HepG2 (cell line): ENCODE results near the gene ASCC2. TPM values are rescaled to one million over a fixed set of nuclear protein-coding genes. Genes with fewer than 3 reads are reported as not detected.

Source experiments
- FLYWCH1 ChIP-seq: sonication (generic); formaldehyde crosslinking; IDR thresholded peaks from 2 replicates; pipeline ENCODE4 v1.8.1; 2023; ENCODE audit warnings: mild to moderate bottlenecking, missing genetic modification reagents
- FOXA3 ChIP-seq: IDR thresholded peaks from 2 replicates; pipeline ENCODE4 v1.6.1; 2016; ENCODE audit warnings: missing genetic modification reagents, missing compliant biosample characterization
- GFI1 ChIP-seq: sonication (generic); formaldehyde crosslinking; IDR thresholded peaks from 2 replicates; pipeline ENCODE4 v1.5.0; 2020; ENCODE audit warnings: missing genetic modification reagents, mild to moderate bottlenecking, borderline replicate concordance
- HNRNPK ChIP-seq: fragments of 200-400 bp; formaldehyde crosslinking; IDR thresholded peaks from 2 replicates; pipeline ENCODE4 v1.6.1; 2018; ENCODE audit warnings: low read length, low read depth, moderate library complexity, mild to moderate bottlenecking; ENCODE audit not compliant: poor library complexity, severe bottlenecking
- KDM5A ChIP-seq: fragments of 200-600 bp; sonication (generic); IDR thresholded peaks from 2 replicates; pipeline ENCODE4 v1.7.0; 2018; ENCODE audit warnings: antibody characterized with exemption, mild to moderate bottlenecking, low read length, borderline replicate concordance
- MEIS1 ChIP-seq: sonication (generic); formaldehyde crosslinking; IDR thresholded peaks from 2 replicates; pipeline ENCODE4 v1.9.0; 2021; ENCODE audit warnings: mild to moderate bottlenecking, missing genetic modification reagents, moderate library complexity, borderline replicate concordance
- MIXL1 ChIP-seq: IDR thresholded peaks from 2 replicates; pipeline ENCODE4 v1.6.1; 2016
- MTA1 ChIP-seq: sonication (generic); formaldehyde crosslinking; IDR thresholded peaks from 2 replicates; pipeline ENCODE4 v1.4.0; 2020; ENCODE audit warnings: missing genetic modification reagents, mild to moderate bottlenecking, borderline replicate concordance
- PAWR ChIP-seq: sonication (generic); formaldehyde crosslinking; IDR thresholded peaks from 2 replicates; pipeline ENCODE4 v1.4.0; 2020; ENCODE audit warnings: missing genetic modification reagents, mild to moderate bottlenecking, borderline replicate concordance
- STAG1 ChIP-seq: sonication (generic); formaldehyde crosslinking; IDR thresholded peaks from 2 replicates; pipeline ENCODE4 v1.4.0; 2020; ENCODE audit warnings: missing genetic modification reagents
- ZBTB21 ChIP-seq: sonication (generic); formaldehyde crosslinking; IDR thresholded peaks from 2 replicates; pipeline ENCODE4 v1.4.0; 2020; ENCODE audit warnings: missing genetic modification reagents
- ZBTB42 ChIP-seq: sonication (generic); formaldehyde crosslinking; IDR thresholded peaks from 2 replicates; pipeline ENCODE4 v1.5.0; 2020; ENCODE audit warnings: mild to moderate bottlenecking, missing genetic modification reagents
- ZBTB8A ChIP-seq: sonication (generic); formaldehyde crosslinking; IDR thresholded peaks from 2 replicates; pipeline ENCODE4 v1.4.0; 2020; ENCODE audit warnings: mild to moderate bottlenecking, low read depth, missing genetic modification reagents, borderline replicate concordance
- ZNF101 ChIP-seq: sonication (generic); formaldehyde crosslinking; IDR thresholded peaks from 2 replicates; pipeline ENCODE4 v1.4.0; 2020; ENCODE audit warnings: mild to moderate bottlenecking, low read depth, missing genetic modification reagents, borderline replicate concordance
- ZNF160 ChIP-seq: sonication (generic); formaldehyde crosslinking; IDR thresholded peaks from 2 replicates; pipeline ENCODE4 v1.8.0; 2022; ENCODE audit warnings: mild to moderate bottlenecking, inconsistent platforms, missing genetic modification reagents
- ZNF333 ChIP-seq: sonication (generic); formaldehyde crosslinking; IDR thresholded peaks from 2 replicates; pipeline ENCODE4 v1.4.0; 2020; ENCODE audit warnings: mild to moderate bottlenecking, missing genetic modification reagents, borderline replicate concordance
- ZNF563 ChIP-seq: sonication (generic); formaldehyde crosslinking; IDR thresholded peaks from 2 replicates; pipeline ENCODE4 v1.8.0; 2022; ENCODE audit warnings: mild to moderate bottlenecking, moderate library complexity, missing genetic modification reagents
- polyA plus RNA-seq, 8 experiments: library from polyadenylated mRNA; depleted of rRNA in 3 of 8; stranded (reverse) in 7 of 8; unstranded in 1 of 8; fragments of >200 nt; fragmentation: Illumina TruSeq in 4 of 8; extraction: Trizol in 4 of 8; gene quantifications; 2 replicates each; pipeline versions ENCODE4 v1.2.1 to v1.2.3, GENCODE V29; 2011 to 2016; ENCODE audit warnings: low read depth in 4 of 8, missing spikeins in 1 of 8, mixed read lengths in 1 of 8; ENCODE audit not compliant: insufficient read depth in 1 of 8
- total RNA-seq, 5 experiments: library from RNA; depleted of rRNA; stranded (reverse); fragments of >200 nt; fragmentation: Illumina TruSeq; extraction: Trizol; gene quantifications; 2 replicates each; pipeline ENCODE4 v1.2.3, GENCODE V29; 2016; ENCODE audit warnings: low read depth in 1 of 5
- TF ChIP-seq, protein P1 (sequence below): sonication (generic); formaldehyde crosslinking; IDR thresholded peaks from 2 replicates; pipeline ENCODE4 v1.5.1; 2020; ENCODE audit warnings: mild to moderate bottlenecking, missing genetic modification reagents, moderate library complexity
- TF ChIP-seq, protein P2 (sequence below): sonication (generic); formaldehyde crosslinking; IDR thresholded peaks from 2 replicates; pipeline ENCODE4 v1.5.1; 2020; ENCODE audit warnings: mild to moderate bottlenecking, missing genetic modification reagents
- TF ChIP-seq, protein P3 (sequence below): sonication (generic); formaldehyde crosslinking; IDR thresholded peaks from 2 replicates; pipeline ENCODE4 v1.4.0; 2020; ENCODE audit warnings: missing genetic modification reagents, low read depth, mild to moderate bottlenecking, borderline replicate concordance
- TF ChIP-seq, protein P4 (sequence below): sonication (generic); formaldehyde crosslinking; IDR thresholded peaks from 2 replicates; pipeline ENCODE4 v1.5.0; 2020; ENCODE audit warnings: missing genetic modification reagents

Gene ASCC2
- total and polyA plus RNA-seq, 2 of the 13 experiments (the other 11 are each of a cell fraction or from before 2014, with no cell fraction given): 26.2 to 26.3 TPM

DNA sequence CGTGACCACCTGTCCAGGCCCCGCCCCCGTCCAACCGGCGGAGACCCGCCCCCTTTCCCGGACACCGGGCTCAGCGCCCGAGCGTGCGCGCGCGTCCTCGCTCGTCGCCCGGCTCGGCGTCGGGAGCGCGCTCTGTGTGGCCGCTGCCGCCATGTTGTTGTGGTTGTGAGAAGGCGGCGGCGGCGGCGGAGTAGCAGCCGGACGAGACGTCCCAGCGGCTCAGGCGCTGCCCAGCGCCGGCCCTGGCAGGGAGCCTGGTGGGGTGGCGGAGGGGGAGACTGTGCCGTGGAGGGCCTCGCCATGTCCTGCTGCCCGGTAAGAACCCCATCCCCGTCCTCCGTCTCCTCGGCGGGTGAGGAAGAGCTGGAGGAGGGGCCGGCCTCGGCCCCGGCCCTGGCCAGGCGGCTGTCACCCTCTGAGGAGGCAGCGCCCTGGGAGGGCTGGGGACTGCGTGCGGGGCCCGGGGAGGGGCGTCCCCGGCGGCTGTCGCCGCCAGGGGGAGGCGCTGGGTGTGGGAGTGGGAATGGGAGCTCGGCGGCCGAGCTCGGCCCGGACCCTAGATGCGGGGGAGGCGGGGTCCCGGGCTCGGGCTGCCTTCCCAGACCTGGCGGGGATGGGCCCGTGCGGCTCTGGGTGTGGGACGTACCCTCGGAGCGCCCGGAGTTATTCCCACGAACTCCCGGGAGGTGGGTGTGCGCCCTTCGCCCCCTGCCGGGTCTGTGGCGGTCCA is 45.1 kb upstream of the ASCC2 start, which contains the start of gene MTMR3 (continued):
- TF ChIP-seq, protein P1, sequence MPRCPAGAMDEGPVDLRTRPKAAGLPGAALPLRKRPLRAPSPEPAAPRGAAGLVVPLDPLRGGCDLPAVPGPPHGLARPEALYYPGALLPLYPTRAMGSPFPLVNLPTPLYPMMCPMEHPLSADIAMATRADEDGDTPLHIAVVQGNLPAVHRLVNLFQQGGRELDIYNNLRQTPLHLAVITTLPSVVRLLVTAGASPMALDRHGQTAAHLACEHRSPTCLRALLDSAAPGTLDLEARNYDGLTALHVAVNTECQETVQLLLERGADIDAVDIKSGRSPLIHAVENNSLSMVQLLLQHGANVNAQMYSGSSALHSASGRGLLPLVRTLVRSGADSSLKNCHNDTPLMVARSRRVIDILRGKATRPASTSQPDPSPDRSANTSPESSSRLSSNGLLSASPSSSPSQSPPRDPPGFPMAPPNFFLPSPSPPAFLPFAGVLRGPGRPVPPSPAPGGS (CRISPR knock-in tag): no peak
- TF ChIP-seq FOXA3 (CRISPR knock-in tag): 0 out of 2 replicates have a peak, but pooled peaks have one; percentile 28
- TF ChIP-seq, protein P2, sequence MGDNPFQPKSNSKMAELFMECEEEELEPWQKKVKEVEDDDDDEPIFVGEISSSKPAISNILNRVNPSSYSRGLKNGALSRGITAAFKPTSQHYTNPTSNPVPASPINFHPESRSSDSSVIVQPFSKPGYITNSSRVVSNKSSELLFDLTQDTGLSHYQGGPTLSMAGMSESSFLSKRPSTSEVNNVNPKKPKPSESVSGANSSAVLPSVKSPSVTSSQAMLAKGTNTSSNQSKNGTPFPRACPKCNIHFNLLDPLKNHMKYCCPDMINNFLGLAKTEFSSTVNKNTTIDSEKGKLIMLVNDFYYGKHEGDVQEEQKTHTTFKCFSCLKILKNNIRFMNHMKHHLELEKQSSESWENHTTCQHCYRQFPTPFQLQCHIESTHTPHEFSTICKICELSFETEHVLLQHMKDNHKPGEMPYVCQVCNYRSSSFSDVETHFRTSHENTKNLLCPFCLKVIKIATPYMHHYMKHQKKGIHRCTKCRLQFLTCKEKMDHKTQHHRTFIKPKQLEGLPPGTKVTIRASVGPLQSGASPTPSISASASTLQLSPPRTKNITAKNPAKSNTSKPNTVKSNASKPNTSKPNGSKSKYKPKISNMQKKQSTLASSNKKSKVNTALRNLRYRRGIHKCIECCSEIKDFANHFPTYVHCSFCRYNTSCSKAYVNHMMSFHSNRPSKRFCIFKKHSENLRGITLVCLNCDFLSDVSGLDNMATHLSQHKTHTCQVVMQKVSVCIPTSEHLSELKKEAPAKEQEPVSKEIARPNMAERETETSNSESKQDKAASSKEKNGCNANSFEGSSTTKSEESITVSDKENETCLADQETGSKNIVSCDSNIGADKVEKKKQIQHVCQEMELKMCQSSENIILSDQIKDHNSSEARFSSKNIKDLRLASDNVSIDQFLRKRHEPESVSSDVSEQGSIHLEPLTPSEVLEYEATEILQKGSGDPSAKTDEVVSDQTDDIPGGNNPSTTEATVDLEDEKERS (CRISPR knock-in tag): no peak
- TF ChIP-seq, protein P3, sequence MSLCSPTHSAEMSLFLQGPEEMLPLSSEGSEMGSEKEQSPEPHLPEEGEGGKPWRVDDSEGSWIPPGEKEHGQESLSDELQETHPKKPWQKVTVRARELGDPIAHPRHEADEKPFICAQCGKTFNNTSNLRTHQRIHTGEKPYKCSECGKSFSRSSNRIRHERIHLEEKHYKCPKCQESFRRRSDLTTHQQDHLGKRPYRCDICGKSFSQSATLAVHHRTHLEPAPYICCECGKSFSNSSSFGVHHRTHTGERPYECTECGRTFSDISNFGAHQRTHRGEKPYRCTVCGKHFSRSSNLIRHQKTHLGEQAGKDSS (CRISPR knock-in tag): peak; percentile 18; the same call in 1 of the 2 replicates
- no peak for TF ChIP-seq ZBTB8A
- no peak; the same call in 1 of the 2 replicates for TF ChIP-seq ZNF333
- TF ChIP-seq ZNF101 (CRISPR knock-in tag): no peak
- peak; percentile 60; the same call in 1 of the 2 replicates for TF ChIP-seq KDM5A
- TF ChIP-seq PAWR: no peak
- no peak for TF ChIP-seq ZBTB21 (CRISPR knock-in tag)
- peak; percentile 71; the same call in 1 of the 2 replicates for TF ChIP-seq ZNF160 (CRISPR knock-in tag)
- peak; percentile 75; the same call in 1 of the 2 replicates for TF ChIP-seq MTA1
- peak; percentile 58 for TF ChIP-seq HNRNPK
- no peak for TF ChIP-seq MEIS1 (CRISPR knock-in tag)
- TF ChIP-seq ZBTB42 (CRISPR knock-in tag): 0 out of 2 replicates have a peak, but pooled peaks have one; percentile 74
- TF ChIP-seq ZNF563 (CRISPR knock-in tag): 0 out of 2 replicates have a peak, but pooled peaks have one; percentile 51
- no peak for TF ChIP-seq FLYWCH1
- TF ChIP-seq MIXL1 (CRISPR knock-in tag): no peak
- peak; percentile 22 for TF ChIP-seq STAG1 (CRISPR knock-in tag)
- TF ChIP-seq, protein P4, sequence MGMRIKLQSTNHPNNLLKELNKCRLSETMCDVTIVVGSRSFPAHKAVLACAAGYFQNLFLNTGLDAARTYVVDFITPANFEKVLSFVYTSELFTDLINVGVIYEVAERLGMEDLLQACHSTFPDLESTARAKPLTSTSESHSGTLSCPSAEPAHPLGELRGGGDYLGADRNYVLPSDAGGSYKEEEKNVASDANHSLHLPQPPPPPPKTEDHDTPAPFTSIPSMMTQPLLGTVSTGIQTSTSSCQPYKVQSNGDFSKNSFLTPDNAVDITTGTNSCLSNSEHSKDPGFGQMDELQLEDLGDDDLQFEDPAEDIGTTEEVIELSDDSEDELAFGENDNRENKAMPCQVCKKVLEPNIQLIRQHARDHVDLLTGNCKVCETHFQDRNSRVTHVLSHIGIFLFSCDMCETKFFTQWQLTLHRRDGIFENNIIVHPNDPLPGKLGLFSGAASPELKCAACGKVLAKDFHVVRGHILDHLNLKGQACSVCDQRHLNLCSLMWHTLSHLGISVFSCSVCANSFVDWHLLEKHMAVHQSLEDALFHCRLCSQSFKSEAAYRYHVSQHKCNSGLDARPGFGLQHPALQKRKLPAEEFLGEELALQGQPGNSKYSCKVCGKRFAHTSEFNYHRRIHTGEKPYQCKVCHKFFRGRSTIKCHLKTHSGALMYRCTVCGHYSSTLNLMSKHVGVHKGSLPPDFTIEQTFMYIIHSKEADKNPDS: 0 out of 2 replicates have a peak, but pooled peaks have one; percentile 55
- TF ChIP-seq GFI1 (CRISPR knock-in tag): peak; percentile 19; the same call in 1 of the 2 replicates
